Endothelial cell of umbilical vein (primary cell): Measurements from ENCODE around the gene ARHGEF6. TPM values are rescaled to one million over a fixed set of nuclear protein-coding genes. Genes with fewer than 3 reads are reported as not detected.

Experiments used
- BruUV-seq: library from RNA; stranded (reverse); fragments of 400-500 nt; replicated peaks from 2 replicates; lab custom pipeline; 2021; lab: Mats Ljungman, UMichigan
- CTCF ChIA-PET: fragments of 300-600, 350-600 bp; sonication (Branson Sonifier 250); formaldehyde crosslinking; loops from one replicate; lab custom pipeline; 2021; ENCODE audit warnings: antibody characterized with exemption, inconsistent platforms; lab: Charles Lee
- POLR2A ChIA-PET: fragments of 300-600, 350-600 bp; sonication (Branson Sonifier 250); formaldehyde crosslinking; loops from one replicate; lab custom pipeline; 2021; ENCODE audit warnings: antibody characterized with exemption, inconsistent platforms; lab: Charles Lee
- DNase-seq: peaks from one replicate; pipeline ENCODE4 v3.0.0-alpha.2; 2011; ENCODE audit warnings: low read depth, low spot score
- FAIRE-seq: peaks from 2 replicates; lab custom pipeline; 2011; peaks lifted over from hg19 to GRCh38; lab: Jason Lieb, UNC
- H2AFZ ChIP-seq: 2 replicates; pipeline ENCODE4 v1.6.0; 2012; ENCODE audit warnings: low read depth, low read length, control low read depth, inconsistent platforms
- H3K27ac ChIP-seq: 2 replicates; pipeline ENCODE4 v1.5.1; 2011; ENCODE audit warnings: low read depth, mild to moderate bottlenecking, control low read depth, low read length, moderate library complexity; ENCODE audit not compliant: insufficient read depth
- H3K27me3 ChIP-seq, 2 experiments: 2 replicates each; pipeline versions ENCODE4 v1.6.0 to v1.6.1; 2011; ENCODE audit warnings: low read length in 2 of 2, mixed read lengths in 1 of 2; ENCODE audit not compliant: control insufficient read depth in 2 of 2, insufficient read depth in 2 of 2
- H3K36me3 ChIP-seq, 2 experiments: 2 replicates in 1 of 2; 3 replicates in 1 of 2; pipeline ENCODE4 v1.5.1; 2011; ENCODE audit warnings: low read length in 2 of 2, mild to moderate bottlenecking in 1 of 2, moderate library complexity in 1 of 2; ENCODE audit not compliant: control insufficient read depth in 2 of 2, insufficient read depth in 2 of 2; ENCODE audit errors: extremely low read depth in 1 of 2
- H3K4me1 ChIP-seq: 3 replicates; pipeline ENCODE4 v1.5.1; 2011; ENCODE audit warnings: mild to moderate bottlenecking, low read length; ENCODE audit not compliant: control insufficient read depth, insufficient read depth; ENCODE audit errors: extremely low read depth
- H3K4me2 ChIP-seq: 2 replicates; pipeline ENCODE4 v1.6.1; 2011; ENCODE audit warnings: low read length, control low read depth, mixed read lengths; ENCODE audit not compliant: insufficient read depth
- H3K4me3 ChIP-seq, 3 experiments: fragments of 200-600 bp in 1 of 3; sonication (generic), shearing (Covaris generic) in 1 of 3; replicated peaks in 1 of 3; 2 replicates each; pipeline ENCODE4 v1.5.1; 2011 to 2016; ENCODE audit warnings: control low read depth in 3 of 3, low read length in 3 of 3, mild to moderate bottlenecking in 2 of 3, inconsistent platforms in 1 of 3, low read depth in 1 of 3, moderate library complexity in 1 of 3; ENCODE audit not compliant: insufficient read depth in 1 of 3
- H3K79me2 ChIP-seq: 2 replicates; pipeline ENCODE4 v1.6.0; 2012; ENCODE audit warnings: low read length, inconsistent platforms; ENCODE audit not compliant: control insufficient read depth, insufficient read depth
- H3K9ac ChIP-seq: replicated peaks from 2 replicates; pipeline ENCODE3; 2011; ENCODE audit warnings: low read length, control low read depth; ENCODE audit not compliant: insufficient read depth; ENCODE audit errors: extremely low read depth
- H3K9me1 ChIP-seq: replicated peaks from 3 replicates; pipeline ENCODE4 v1.6.0; 2011; ENCODE audit warnings: mild to moderate bottlenecking, low read length; ENCODE audit not compliant: control insufficient read depth, insufficient read depth; ENCODE audit errors: extremely low read depth
- H3K9me3 ChIP-seq: replicated peaks from 2 replicates; pipeline ENCODE4 v1.5.1; 2012; ENCODE audit warnings: low read length, inconsistent platforms; ENCODE audit not compliant: control insufficient read depth, insufficient read depth
- H4K20me1 ChIP-seq: replicated peaks from 2 replicates; pipeline ENCODE3; 2011; ENCODE audit warnings: mild to moderate bottlenecking, low read length; ENCODE audit not compliant: control insufficient read depth, insufficient read depth; ENCODE audit errors: extremely low read depth
- CTCF ChIP-seq, 2 donors: IDR thresholded peaks; 1 replicate in 1 of 2; 2 replicates in 1 of 2; pipeline ENCODE4 v1.5.1; 2011; ENCODE audit warnings: low read length in 2 of 2, mild to moderate bottlenecking in 2 of 2, moderate library complexity in 2 of 2, control low read depth in 1 of 2, inconsistent platforms in 1 of 2, low read depth in 1 of 2; ENCODE audit not compliant: insufficient read depth in 1 of 2; ENCODE audit errors: extremely low read depth in 1 of 2
- EZH2 ChIP-seq: IDR thresholded peaks from 2 replicates; pipeline ENCODE4 v1.6.1; 2012; ENCODE audit warnings: borderline replicate concordance, low read depth, mild to moderate bottlenecking, moderate library complexity, low read length, inconsistent platforms; ENCODE audit not compliant: severe bottlenecking
- FOS ChIP-seq: IDR thresholded peaks from 2 replicates; pipeline ENCODE4 v1.6.1; 2011; ENCODE audit warnings: mild to moderate bottlenecking, low read length, moderate library complexity, borderline replicate concordance; ENCODE audit not compliant: insufficient read depth
- GATA2 ChIP-seq: IDR thresholded peaks from 2 replicates; pipeline ENCODE4 v1.7.0; 2011; ENCODE audit warnings: low read depth, mild to moderate bottlenecking, moderate library complexity, mixed read lengths, low read length; ENCODE audit not compliant: insufficient read length, insufficient read depth
- JUN ChIP-seq: IDR thresholded peaks from 2 replicates; pipeline ENCODE4 v1.6.1; 2011; ENCODE audit warnings: borderline replicate concordance, low read depth; ENCODE audit not compliant: insufficient read length, insufficient read depth
- MAX ChIP-seq: IDR thresholded peaks from 2 replicates; pipeline ENCODE4 v1.6.1; 2011; ENCODE audit not compliant: insufficient read depth, insufficient read length
- MYC ChIP-seq: IDR thresholded peaks from one replicate; pipeline ENCODE4 v1.6.1; 2011; ENCODE audit warnings: mild to moderate bottlenecking, low read depth, low read length
- POLR2A ChIP-seq: IDR thresholded peaks from 2 replicates; pipeline ENCODE4 v1.6.1; 2012; ENCODE audit warnings: low read depth, mild to moderate bottlenecking, control low read depth, low read length
- POLR2AphosphoS5 ChIP-seq: IDR thresholded peaks from 2 replicates; pipeline ENCODE4 v1.6.1; 2012; ENCODE audit warnings: low read depth, mild to moderate bottlenecking, control low read depth, low read length, moderate library complexity; ENCODE audit not compliant: insufficient read depth
- dilution Hi-C: fragments of 300-500 bp; cut with MboI; formaldehyde crosslinking; loops from one replicate; pipeline ENCODE4 v1.15.0; 2019; ENCODE audit warnings: low sequenced_read_pairs; ENCODE audit not compliant: extremely low pct_ligation_motif_present
- intact Hi-C: fragments of 100-400 bp; cut with micrococcal nuclease; formaldehyde crosslinking; loops from one replicate; pipeline ENCODE4 v1.10.0; 2022
- polyA plus RNA-seq, 4 experiments: library from polyadenylated mRNA; depleted of rRNA in 3 of 4; stranded (reverse) in 3 of 4; unstranded in 1 of 4; fragments of >200 nt; gene quantifications; 2 replicates each; pipeline versions ENCODE4 v1.2.1 to v1.2.3, GENCODE V29; 2011 to 2012; ENCODE audit warnings: missing spikeins in 1 of 4
- total RNA-seq: library from RNA; stranded (reverse); gene quantifications from 2 replicates; pipeline ENCODE4 v1.2.3, GENCODE V29; 2021

ARHGEF6 gene
- total and polyA plus RNA-seq, 2 donors (not counting 3 experiments of a cell fraction or from before 2014, with no cell fraction given): 4.9 to 6.4 TPM

GRCh38 chrX:136650811-136651210 is 129.9 kb downstream of the ARHGEF6 start:
- Histone ChIP-seq H3K36me3 (no peaks in the 10 kb centered on the region), H4K20me1 (no peaks in the 10 kb centered on the region), H3K27me3 (no peaks in the 10 kb centered on the region), H3K9me3 (no peaks in the 10 kb centered on the region), H3K9ac (no peak overlapping the region), H3K4me1 (no peaks in the 10 kb centered on the region), H3K4me2 (no peak overlapping the region), H2AFZ (no peak overlapping the region), H3K27ac (no peak overlapping the region), H3K4me3 (no peak overlapping the region), H3K79me2 (no peaks in the 10 kb centered on the region), H3K9me1 (no peaks in the 10 kb centered on the region)
- intact Hi-C loops (no loop called here), dilution Hi-C loops (no loop called here)
- FAIRE-seq (no peak), DNase-seq (no peak)
- no TSS peak for BruUV-seq
- no peak for TF ChIP-seq POLR2AphosphoS5
- no peak for TF ChIP-seq MAX
- TF ChIP-seq FOS: no peak
- TF ChIP-seq JUN: no peak
- no peak for TF ChIP-seq MYC
- TF ChIP-seq CTCF (IDR thresholded peaks at IDR 0.05; ENCODE audit: extremely low read depth in 1 of 2, insufficient read depth in 1 of 2, low read depth in 1 of 2, low read length in 2 of 2): no peak
- TF ChIP-seq EZH2: no peak
- TF ChIP-seq GATA2: no peak
- no peak for TF ChIP-seq POLR2A
- ChIA-PET CTCF (no interaction called here), POLR2A (no interaction called here)
